Thoracic aorta (tissue), 2 donors: ENCODE data around the gene HMBS. TPM values are rescaled to one million over a fixed set of nuclear protein-coding genes. Genes with fewer than 3 reads are reported as not detected.
A peak's percentile ranks its signal among the peaks of the same experiment; 100 is the strongest.

ENCODE experiments used
- ATAC-seq: fragments of 150-250 bp; one replicate; pipeline ENCODE4 v1.8.0; 2017; ENCODE audit warnings: low read depth; ENCODE audit not compliant: insufficient number of reproducible peaks, low FRiP score
- DNase-seq: peaks from one replicate; pipeline ENCODE4 v3.0.0-alpha.2; 2020; ENCODE audit warnings: low spot score
- H3K27ac ChIP-seq, 2 donors: fragments of 200-600 bp; sonication (generic); 1 replicate in 1 of 2; 2 replicates in 1 of 2; pipeline ENCODE4 v1.5.1; 2016; ENCODE audit warnings: mild to moderate bottlenecking in 2 of 2, moderate library complexity in 2 of 2
- H3K27me3 ChIP-seq: fragments of 200-600 bp; sonication (generic); replicated peaks from 2 replicates; pipeline ENCODE4 v1.6.0; 2016; ENCODE audit warnings: mild to moderate bottlenecking; ENCODE audit not compliant: insufficient read depth
- H3K36me3 ChIP-seq: fragments of 200-600 bp; sonication (generic); one replicate; pipeline ENCODE4 v1.5.1; 2016
- H3K4me1 ChIP-seq, 2 donors: fragments of 200-600 bp; sonication (generic); 1 replicate in 1 of 2; 2 replicates in 1 of 2; pipeline versions ENCODE4 v1.5.1 to v1.6.0; 2016; ENCODE audit warnings: low read depth in 2 of 2, mild to moderate bottlenecking in 1 of 2; ENCODE audit not compliant: control insufficient read depth in 1 of 2
- H3K4me3 ChIP-seq: fragments of 200-600 bp; sonication (generic); 2 replicates; pipeline ENCODE4 v1.5.1; 2016; ENCODE audit warnings: mild to moderate bottlenecking
- H3K9me3 ChIP-seq: fragments of 200-600 bp; sonication (generic); 2 replicates; pipeline ENCODE4 v1.5.1; 2016
- total RNA-seq, 2 donors: library from RNA; depleted of rRNA; stranded (reverse); fragments of >200 nt; gene quantifications; one replicate each; pipeline versions ENCODE4 v1.1.0 to v1.2.3, GENCODE V29; 2016
- TF ChIP-seq, protein P1 (sequence below): fragments of 200-600 bp; sonication (generic); IDR thresholded peaks from one replicate; pipeline ENCODE4 v1.5.1; 2019; ENCODE audit warnings: antibody characterized with exemption

HMBS gene
- total RNA-seq, 2 donors from 2014 or later = 5.7 to 27.2 TPM

DNA sequence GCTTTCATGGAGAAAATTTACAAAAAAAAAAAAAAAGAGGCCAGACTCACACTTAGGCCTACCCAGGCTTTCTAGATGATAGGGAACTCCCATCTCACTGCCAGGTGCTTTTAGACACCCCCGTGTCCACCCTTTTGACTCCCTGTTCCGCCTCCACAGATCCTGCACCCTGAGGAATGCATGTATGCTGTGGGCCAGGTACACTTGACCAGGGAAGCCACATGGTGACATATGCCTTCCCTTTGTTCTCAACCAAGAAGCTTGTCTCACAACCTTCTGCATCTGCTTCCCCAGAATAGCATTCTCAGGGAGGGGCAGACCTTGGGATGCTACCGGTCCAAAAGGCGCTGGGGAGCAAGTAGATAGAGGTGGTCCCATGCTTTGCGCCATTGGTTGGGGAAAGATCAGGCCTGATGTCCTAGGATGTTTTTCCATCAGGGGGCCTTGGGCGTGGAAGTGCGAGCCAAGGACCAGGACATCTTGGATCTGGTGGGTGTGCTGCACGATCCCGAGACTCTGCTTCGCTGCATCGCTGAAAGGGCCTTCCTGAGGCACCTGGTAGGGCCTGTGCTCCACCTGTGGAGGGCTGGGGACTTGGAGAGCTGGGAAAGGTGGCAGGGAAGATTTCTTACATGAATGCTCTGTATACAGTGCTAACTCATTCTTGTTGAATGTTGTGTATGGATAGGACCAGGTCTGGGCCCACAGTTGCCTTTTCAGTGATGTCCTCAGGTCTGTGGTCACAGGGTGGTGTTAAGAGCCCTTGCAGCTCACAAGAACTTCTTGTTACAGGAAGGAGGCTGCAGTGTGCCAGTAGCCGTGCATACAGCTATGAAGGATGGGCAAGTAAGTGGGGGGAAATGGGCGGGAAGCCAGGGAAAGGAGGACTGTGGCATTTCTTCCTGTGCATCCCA lies 7.5 kb downstream of the HMBS start:
- H3K27ac ChIP-seq = peak overlapping the region in 1 of 2 donors; percentile 88
- H3K36me3 ChIP-seq = peaks cover 9% of the 10 kb centered on the region

DNA sequence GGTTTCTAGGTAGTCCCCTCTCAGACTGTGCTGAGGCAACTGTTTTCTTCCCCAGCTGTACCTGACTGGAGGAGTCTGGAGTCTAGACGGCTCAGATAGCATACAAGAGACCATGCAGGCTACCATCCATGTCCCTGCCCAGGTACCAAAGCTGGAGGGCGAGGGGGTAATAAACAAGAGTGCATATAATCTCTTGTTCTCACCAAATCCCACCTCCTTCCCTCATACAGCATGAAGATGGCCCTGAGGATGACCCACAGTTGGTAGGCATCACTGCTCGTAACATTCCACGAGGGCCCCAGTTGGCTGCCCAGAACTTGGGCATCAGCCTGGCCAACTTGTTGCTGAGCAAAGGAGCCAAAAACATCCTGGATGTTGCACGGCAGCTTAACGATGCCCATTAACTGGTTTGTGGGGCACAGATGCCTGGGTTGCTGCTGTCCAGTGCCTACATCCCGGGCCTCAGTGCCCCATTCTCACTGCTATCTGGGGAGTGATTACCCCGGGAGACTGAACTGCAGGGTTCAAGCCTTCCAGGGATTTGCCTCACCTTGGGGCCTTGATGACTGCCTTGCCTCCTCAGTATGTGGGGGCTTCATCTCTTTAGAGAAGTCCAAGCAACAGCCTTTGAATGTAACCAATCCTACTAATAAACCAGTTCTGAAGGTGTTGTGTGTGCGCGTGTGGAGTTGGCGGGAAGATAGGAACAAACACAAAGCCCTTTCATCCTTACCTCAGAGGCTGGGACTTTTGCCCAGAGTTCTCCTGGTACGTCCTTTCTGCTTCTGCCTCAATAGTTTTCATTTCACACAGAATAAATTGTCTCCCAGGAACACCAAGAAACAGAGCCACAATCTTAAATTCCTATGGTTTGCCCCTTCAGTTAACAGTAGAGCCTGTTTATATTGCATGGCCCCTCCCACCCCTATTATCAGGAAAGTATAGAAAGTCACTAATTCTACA lies 8.5 kb downstream of the HMBS start:
- DNase-seq (no peak), ATAC-seq (no peak)
- TF ChIP-seq, protein P1, sequence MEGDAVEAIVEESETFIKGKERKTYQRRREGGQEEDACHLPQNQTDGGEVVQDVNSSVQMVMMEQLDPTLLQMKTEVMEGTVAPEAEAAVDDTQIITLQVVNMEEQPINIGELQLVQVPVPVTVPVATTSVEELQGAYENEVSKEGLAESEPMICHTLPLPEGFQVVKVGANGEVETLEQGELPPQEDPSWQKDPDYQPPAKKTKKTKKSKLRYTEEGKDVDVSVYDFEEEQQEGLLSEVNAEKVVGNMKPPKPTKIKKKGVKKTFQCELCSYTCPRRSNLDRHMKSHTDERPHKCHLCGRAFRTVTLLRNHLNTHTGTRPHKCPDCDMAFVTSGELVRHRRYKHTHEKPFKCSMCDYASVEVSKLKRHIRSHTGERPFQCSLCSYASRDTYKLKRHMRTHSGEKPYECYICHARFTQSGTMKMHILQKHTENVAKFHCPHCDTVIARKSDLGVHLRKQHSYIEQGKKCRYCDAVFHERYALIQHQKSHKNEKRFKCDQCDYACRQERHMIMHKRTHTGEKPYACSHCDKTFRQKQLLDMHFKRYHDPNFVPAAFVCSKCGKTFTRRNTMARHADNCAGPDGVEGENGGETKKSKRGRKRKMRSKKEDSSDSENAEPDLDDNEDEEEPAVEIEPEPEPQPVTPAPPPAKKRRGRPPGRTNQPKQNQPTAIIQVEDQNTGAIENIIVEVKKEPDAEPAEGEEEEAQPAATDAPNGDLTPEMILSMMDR = no peak
- H3K4me3 ChIP-seq = peak overlapping the region; percentile 86
- H3K4me1 ChIP-seq = peaks cover 16 to 23% of the 10 kb centered on the region in 2 donors
- H3K36me3 ChIP-seq = peaks cover 18% of the 10 kb centered on the region
- no peaks in the 10 kb centered on the region for H3K9me3 ChIP-seq
- peak overlapping the region; percentile 88 to 95 for H3K27ac ChIP-seq
- no peaks in the 10 kb centered on the region for H3K27me3 ChIP-seq

More for the DNA sequence above, 7.5 kb downstream of the HMBS start:
- TF ChIP-seq, protein P1 = no peak
- no peak for DNase-seq
- no peak for ATAC-seq
- no peaks in the 10 kb centered on the region for H3K9me3 ChIP-seq
- no peaks in the 10 kb centered on the region for H3K27me3 ChIP-seq
- H3K4me3 ChIP-seq = no peak overlapping the region
- peaks cover 16 to 23% of the 10 kb centered on the region in 2 donors for H3K4me1 ChIP-seq

DNA sequence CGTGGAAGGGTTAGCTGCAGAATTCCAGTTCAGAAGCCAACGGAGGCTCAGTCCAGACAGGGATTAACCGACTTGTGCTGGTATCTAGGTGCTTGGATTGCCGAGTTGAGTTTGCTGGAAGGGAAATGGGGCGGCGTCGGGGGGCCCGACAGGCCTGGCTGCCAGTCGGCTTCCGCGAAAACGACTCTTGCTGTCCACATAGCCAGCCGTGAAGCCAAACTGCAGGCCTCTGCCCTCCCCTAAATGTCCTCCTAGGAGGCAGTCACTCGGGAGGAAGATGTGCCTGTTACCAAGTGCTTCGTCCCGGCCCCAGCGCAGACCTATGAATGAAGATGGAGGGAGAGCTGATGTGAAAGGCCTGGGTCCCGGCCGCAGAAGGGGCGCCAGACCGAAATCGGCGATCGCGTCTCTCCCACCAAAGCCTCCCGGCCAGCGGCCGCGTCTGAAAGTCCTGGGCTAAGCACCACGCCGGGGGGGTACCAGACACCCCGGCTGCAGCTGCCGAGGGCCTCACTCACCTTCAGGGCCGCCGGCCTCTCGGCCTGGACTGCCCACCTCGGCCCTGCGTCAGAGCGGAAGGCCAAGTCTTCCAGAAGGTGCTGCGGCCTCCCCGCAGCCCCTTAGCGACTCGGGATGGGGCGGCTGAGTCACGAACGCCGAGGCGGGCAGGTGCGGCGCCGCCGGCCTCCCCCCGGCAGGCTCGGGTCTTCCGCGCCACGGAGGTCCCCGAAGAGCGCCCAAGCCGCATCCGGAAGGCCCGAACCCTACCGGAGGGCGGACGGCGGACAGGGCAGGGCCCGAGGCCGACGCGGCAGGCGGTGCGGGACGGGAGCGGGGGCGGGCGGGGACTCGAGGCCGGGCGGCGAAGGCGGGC lies 9.5 kb downstream of the HMBS start:
- H3K27ac ChIP-seq = peak overlapping the region; percentile 88 to 95
- no peaks in the 10 kb centered on the region for H3K9me3 ChIP-seq
- TF ChIP-seq, protein P1 = no peak
- ATAC-seq = peak; percentile 2
- DNase-seq = no peak
- peak overlapping the region; percentile 86 for H3K4me3 ChIP-seq
- peaks cover 18% of the 10 kb centered on the region for H3K36me3 ChIP-seq
- H3K27me3 ChIP-seq = no peaks in the 10 kb centered on the region
- peaks cover 16 to 23% of the 10 kb centered on the region in 2 donors for H3K4me1 ChIP-seq

DNA sequence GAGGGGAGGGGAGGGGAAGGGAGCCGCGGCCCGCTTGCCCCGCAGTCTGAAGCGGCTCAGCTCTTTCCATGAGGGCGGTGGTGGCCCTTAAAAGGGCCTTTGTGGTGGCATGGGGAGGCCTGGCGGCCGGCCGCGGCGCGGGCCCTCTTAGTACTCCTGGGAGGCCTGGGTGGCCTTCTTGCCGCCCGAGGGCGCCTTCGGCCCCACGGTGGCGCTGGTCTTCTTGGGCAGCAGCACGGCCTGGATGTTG lies 10.1 kb downstream of the HMBS start:
- no peaks in the 10 kb centered on the region for H3K27me3 ChIP-seq
- no peaks in the 10 kb centered on the region for H3K9me3 ChIP-seq
- peaks cover 18% of the 10 kb centered on the region for H3K36me3 ChIP-seq
- H3K27ac ChIP-seq = peak overlapping the region; percentile 88 to 95
- ATAC-seq = peak; percentile 54
- peaks cover 16 to 24% of the 10 kb centered on the region in 2 donors for H3K4me1 ChIP-seq
- TF ChIP-seq, protein P1 = peak; percentile 64
- peak overlapping the region; percentile 86 for H3K4me3 ChIP-seq
- peak; percentile 59 for DNase-seq
